Hair follicle dermal papilla cell (primary cell): ENCODE results near the gene GJD3. TPM values are rescaled to one million over a fixed set of nuclear protein-coding genes. Genes with fewer than 3 reads are reported as not detected.

Experiments
- small RNA-seq: library from RNA; depleted of rRNA; stranded (forward); fragments of <200 nt; gene quantifications from one replicate; pipeline ENCODE3, GENCODE V24; 2012
- total RNA-seq: library from RNA; depleted of rRNA; stranded (reverse); fragments of >200 nt; gene quantifications from 2 replicates; pipeline ENCODE4 v1.2.3, GENCODE V29; 2012

Gene GJD3
- total RNA-seq: 7.6 and 7.8 TPM in 2 replicates

DNA sequence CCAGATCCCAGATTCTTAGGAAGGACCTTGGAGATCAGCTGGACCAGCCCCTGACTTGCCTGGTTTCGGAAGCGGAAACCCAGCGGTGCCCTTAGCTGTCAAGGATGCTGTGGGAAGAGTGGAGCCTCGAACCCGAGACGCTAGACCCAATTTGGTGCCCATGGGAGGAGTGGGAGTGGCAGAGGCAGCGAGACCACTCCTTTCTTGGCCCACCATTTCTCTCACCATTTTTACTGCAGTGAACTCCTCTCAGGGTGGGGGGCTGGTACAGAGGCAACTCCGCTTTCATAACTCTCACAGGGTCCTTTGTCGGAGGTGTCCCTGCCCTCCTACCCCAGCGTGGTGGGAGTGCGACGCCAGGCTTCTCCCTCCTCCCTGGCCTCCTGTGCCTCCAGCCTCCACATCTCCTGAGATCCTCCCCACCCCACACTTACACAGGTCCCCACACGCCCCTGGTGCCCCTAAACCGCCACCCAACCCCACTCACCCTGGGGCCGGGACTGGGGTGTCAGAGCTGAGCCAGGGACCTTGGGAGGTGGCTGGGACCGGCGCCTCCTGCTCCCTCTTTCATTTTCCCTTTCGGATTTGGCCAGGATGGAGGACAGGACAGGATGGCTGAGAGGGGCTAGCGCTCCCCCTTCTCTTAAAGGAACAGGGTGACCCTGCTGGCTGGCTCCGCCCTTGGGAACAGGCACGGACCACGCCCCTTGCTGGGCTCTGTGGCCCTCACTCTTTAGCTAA is at the start of gene GJD3:
GJD3 (minus strand) TSS at position 617 of the 741 bp plus-strand sequence. CDS start 922 bp downstream, outside the sequence.

Small RNA genes lying within 50 kb of the gene (small RNA-seq; reads per million reads assigned to genes)
- gene RF00019 (not detected), gene RNA5SP441 (not detected)

Other genes starting within 250 kb of the GJD3 start
- gene MSL1, start 242.8 kb downstream of the GJD3 start, total RNA-seq: 66.4 and 75.3 TPM in 2 replicates
- 43.8 and 52.4 TPM in 2 replicates for gene CASC3, start 224.2 kb downstream of the GJD3 start, total RNA-seq
- 1.1 and 4.2 TPM in 2 replicates for gene RAPGEFL1, start 187.3 kb downstream of the GJD3 start, total RNA-seq
- 9.5 and 10.4 TPM in 2 replicates for gene WIPF2, start 145.4 kb downstream of the GJD3 start, total RNA-seq
- gene CDC6, start 76.9 kb downstream of the GJD3 start, total RNA-seq: 2.3 and 2.9 TPM in 2 replicates
- gene RARA, start 55.6 kb downstream of the GJD3 start, total RNA-seq: 25.0 and 27.6 TPM in 2 replicates
- 6.8 and 8.4 TPM in 2 replicates for gene TOP2A, start 53.2 kb upstream of the GJD3 start, total RNA-seq
- 168 and 230 TPM in 2 replicates for gene IGFBP4, start 78.7 kb upstream of the GJD3 start, total RNA-seq
- 0.24 and 0.32 TPM in 2 replicates for gene TNS4, start 136.9 kb upstream of the GJD3 start, total RNA-seq
- not detected in 2 replicates for gene CCR7, start 200.7 kb upstream of the GJD3 start, total RNA-seq